B cell (primary cell): Measurements from ENCODE around the gene ATP8A2.

Experiments used
- CTCF ChIP-seq: fragments of 200-600 bp; IDR thresholded peaks from one replicate; pipeline ENCODE4 v1.8.0; 2022; ENCODE audit warnings: antibody characterized with exemption, mild to moderate bottlenecking
- EZH2 ChIP-seq: IDR thresholded peaks from 2 replicates; pipeline ENCODE4 v1.6.1; 2012; ENCODE audit warnings: borderline replicate concordance, low read depth, mild to moderate bottlenecking, moderate library complexity, low read length; ENCODE audit not compliant: insufficient read depth, poor library complexity, severe bottlenecking

DNA sequence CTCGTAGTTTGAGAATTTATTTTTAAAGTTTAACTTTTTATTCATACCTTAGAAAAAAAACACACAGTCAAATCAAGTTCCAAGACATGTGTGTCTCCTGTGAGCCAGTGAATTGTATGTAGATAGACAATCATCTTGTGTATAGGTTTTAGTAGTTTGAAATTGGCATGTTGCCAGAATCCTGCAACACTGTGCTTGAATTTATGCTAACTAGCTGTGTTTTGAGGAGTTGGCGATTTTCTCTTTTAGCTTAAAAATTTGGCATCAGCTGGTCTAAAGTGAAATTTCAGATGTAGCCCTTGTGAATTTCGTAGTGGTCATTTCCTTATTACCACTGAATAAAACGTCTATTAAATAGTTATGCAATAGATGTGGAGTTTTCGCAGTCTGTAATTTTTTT, 213.2 kb downstream of the ATP8A2 start:
- no peak for TF ChIP-seq CTCF
- TF ChIP-seq EZH2: no peak
